GM12878 (cell line): ENCODE data around the gene C10orf90. TPM values are rescaled to one million over a fixed set of nuclear protein-coding genes. Genes with fewer than 3 reads are reported as not detected.

Experiments
- ATAC-seq: fragments of 200-7000 bp; cut with Tn5 transposase; 3 replicates; pipeline ENCODE4 v1.9.1; 2020; ENCODE audit warnings: mild to moderate bottlenecking, moderate library complexity
- BruUV-seq: library from RNA; stranded (reverse); fragments of 400-500 nt; replicated peaks from 2 replicates; lab custom pipeline; 2021; lab: Mats Ljungman, UMichigan
- CTCF ChIA-PET: fragments of 300-600 bp; sonication (Branson Sonifier 250); formaldehyde crosslinking; extraction: SDS; loops from one replicate; lab custom pipeline; 2021; ENCODE audit warnings: inconsistent platforms; lab: Yijun Ruan, JAX
- POLR2A ChIA-PET: fragments of 350-600 bp; formaldehyde crosslinking; extraction: SDS; loops from one replicate; lab custom pipeline; 2021; ENCODE audit warnings: inconsistent platforms; lab: Charles Lee
- RAD21 ChIA-PET: fragments of 300-600 bp; sonication (Branson Sonifier 250); formaldehyde crosslinking; loops from one replicate; lab custom pipeline; 2023; ENCODE audit warnings: antibody characterized with exemption; ENCODE audit not compliant: unreplicated experiment; lab: Charles Lee
- SMC1A ChIA-PET: fragments of 300-600 bp; sonication (Branson Sonifier 250); formaldehyde crosslinking; loops from one replicate; lab custom pipeline; 2023; ENCODE audit not compliant: unreplicated experiment, uncharacterized antibody; lab: Charles Lee
- DNase-seq: peaks from one replicate; pipeline ENCODE4 v3.0.0-alpha.2; 2011; ENCODE audit warnings: low read depth, low spot score
- FAIRE-seq: peaks from 3 replicates; lab custom pipeline; 2011; peaks lifted over from hg19 to GRCh38; lab: Jason Lieb, UNC
- H2AFZ ChIP-seq: 2 replicates; pipeline ENCODE4 v1.6.0; 2011; ENCODE audit warnings: low read depth, low read length, control low read depth; ENCODE audit not compliant: control insufficient read depth
- H3K27ac ChIP-seq: 2 replicates; pipeline ENCODE4 v1.5.1; 2011; ENCODE audit warnings: control low read depth; ENCODE audit not compliant: control insufficient read depth, insufficient read depth
- H3K27me3 ChIP-seq, 2 experiments: replicated peaks in 1 of 2; 2 replicates each; pipeline versions ENCODE4 v1.6.0 to v1.6.1; 2011; ENCODE audit warnings: low read length in 1 of 2; ENCODE audit not compliant: control insufficient read depth in 2 of 2, insufficient read depth in 2 of 2
- H3K36me3 ChIP-seq, 2 experiments: 2 replicates each; pipeline ENCODE4 v1.5.1; 2011; ENCODE audit warnings: low read length in 1 of 2; ENCODE audit not compliant: control insufficient read depth in 2 of 2, insufficient read depth in 2 of 2
- H3K4me1 ChIP-seq: 2 replicates; pipeline ENCODE4 v1.6.1; 2011; ENCODE audit warnings: mild to moderate bottlenecking, low read length, moderate library complexity, mixed read lengths; ENCODE audit not compliant: control insufficient read depth, insufficient read depth
- H3K4me2 ChIP-seq: 2 replicates; pipeline ENCODE4 v1.6.0; 2011; ENCODE audit warnings: control low read depth; ENCODE audit not compliant: control insufficient read depth, insufficient read depth
- H3K4me3 ChIP-seq: fragments of 200-600 bp; sonication (generic); 2 replicates; pipeline ENCODE4 v1.5.1; 2016
- H3K79me2 ChIP-seq: 2 replicates; pipeline ENCODE4 v1.6.0; 2011; ENCODE audit warnings: low read length; ENCODE audit not compliant: control insufficient read depth, insufficient read depth
- H3K9ac ChIP-seq: 2 replicates; pipeline ENCODE4 v1.8.0; 2011; ENCODE audit warnings: low read length, control low read depth, mixed read lengths; ENCODE audit not compliant: control insufficient read depth, insufficient read depth
- H3K9me3 ChIP-seq: replicated peaks from 3 replicates; pipeline ENCODE4 v1.5.1; 2011; ENCODE audit warnings: mild to moderate bottlenecking, low read length; ENCODE audit not compliant: control insufficient read depth, insufficient read depth
- H4K20me1 ChIP-seq: 2 replicates; pipeline ENCODE4 v1.6.0; 2011; ENCODE audit not compliant: control insufficient read depth, insufficient read depth
- JUNB ChIP-seq: IDR thresholded peaks from 2 replicates; pipeline ENCODE4 v1.6.1; 2016; ENCODE audit warnings: antibody characterized with exemption, mild to moderate bottlenecking
- KAT2A ChIP-seq: conservative IDR thresholded peaks from 2 replicates; pipeline ENCODE4 v1.6.1; 2011; ENCODE audit warnings: low read depth, low read length; ENCODE audit not compliant: control insufficient read depth
- KDM1A ChIP-seq: fragments of 200-600 bp; sonication (generic); IDR thresholded peaks from 2 replicates; pipeline ENCODE4 v1.6.1; 2016; ENCODE audit warnings: borderline replicate concordance
- MEF2A ChIP-seq: IDR thresholded peaks from 2 replicates; pipeline ENCODE4 v1.6.1; 2011; ENCODE audit warnings: low read depth, mild to moderate bottlenecking, low read length, moderate library complexity; ENCODE audit not compliant: insufficient read depth
- NKRF ChIP-seq: fragments of 450-650 bp; conservative IDR thresholded peaks from 2 replicates; pipeline ENCODE4 v1.6.1; 2017; ENCODE audit warnings: mild to moderate bottlenecking, moderate library complexity
- NR2C2 ChIP-seq: IDR thresholded peaks from 2 replicates; pipeline ENCODE4 v1.6.1; 2011; ENCODE audit warnings: borderline replicate concordance, low read depth; ENCODE audit not compliant: control insufficient read depth, insufficient read length
- POLR2AphosphoS5 ChIP-seq: IDR thresholded peaks from 2 replicates; pipeline ENCODE4 v1.6.1; 2011; ENCODE audit warnings: mild to moderate bottlenecking, low read length, inconsistent platforms
- POU2F2 ChIP-seq: IDR thresholded peaks from 3 replicates; pipeline ENCODE4 v1.6.1; 2011; ENCODE audit warnings: low read depth, mild to moderate bottlenecking, low read length, borderline replicate concordance
- SPI1 ChIP-seq: IDR thresholded peaks from 2 replicates; pipeline ENCODE4 v1.6.1; 2011; ENCODE audit warnings: low read depth, mild to moderate bottlenecking, low read length, moderate library complexity, borderline replicate concordance; ENCODE audit not compliant: insufficient read depth
- SREBF2 ChIP-seq: IDR thresholded peaks from 2 replicates; pipeline ENCODE4 v1.6.1; 2012; ENCODE audit warnings: mild to moderate bottlenecking, low read length
- SUZ12 ChIP-seq: fragments of 200-600 bp; sonication (generic); IDR thresholded peaks from one replicate; pipeline ENCODE4 v1.6.1; 2018; ENCODE audit warnings: antibody characterized with exemption, mild to moderate bottlenecking; ENCODE audit not compliant: unreplicated experiment
- ZNF274 ChIP-seq: IDR thresholded peaks from one replicate; pipeline ENCODE4 v1.8.0; 2011; ENCODE audit not compliant: insufficient read length, insufficient read depth
- WGBS: methylation state at CpG from one replicate; pipeline ENCODE4 v1.1.6; 2016; ENCODE audit warnings: low lambda C conversion rate; ENCODE audit not compliant: insufficient replicate concordance, insufficient coverage; ENCODE audit errors: missing lambda C conversion rate; 5-methylcytosine and 5-hydroxymethylcytosine counted together
- in situ Hi-C: fragments of 300-500 bp; cut with MboI; formaldehyde crosslinking; loops from 9 replicates; pipeline ENCODE4 v1.14.3; 2018; ENCODE audit warnings: mixed read lengths
- intact Hi-C: fragments of 100-400 bp; cut with micrococcal nuclease; formaldehyde crosslinking; loops from one replicate; pipeline ENCODE4 v1.14.2; 2022; ENCODE audit not compliant: unreplicated experiment
- polyA plus RNA-seq, 11 experiments: library from polyadenylated mRNA; depleted of rRNA in 4 of 11; unstranded in 6 of 11; stranded (reverse) in 5 of 11; fragments of >200 nt; fragmentation: Nextera tagmentation in 4 of 11; fragmentation: Illumina TruSeq in 1 of 11; extraction: Ambion mirVana in 4 of 11; extraction: Trizol in 1 of 11; gene quantifications; 1 replicate in 1 of 11; 2 replicates in 10 of 11; pipeline versions ENCODE4 v1.2.1 to v1.2.3, GENCODE V29; 2011 to 2016; ENCODE audit warnings: inconsistent platforms in 2 of 11, missing spikeins in 2 of 11, low read depth in 1 of 11
- total RNA-seq, 4 experiments: library from RNA; depleted of rRNA in 3 of 4; stranded (reverse); fragments of >200 nt in 3 of 4; fragmentation: Illumina TruSeq in 1 of 4; extraction: Trizol in 1 of 4; gene quantifications; 2 replicates each; pipeline versions ENCODE4 v1.2.1 to v1.2.3, GENCODE V29; 2013 to 2021
- TF ChIP-seq, protein P1 (sequence below), 3 experiments: IDR thresholded peaks in 2 of 3; conservative IDR thresholded peaks in 1 of 3; 2 replicates each; pipeline ENCODE4 v1.5.1; 2011; ENCODE audit warnings: low read depth in 3 of 3, low read length in 3 of 3, mild to moderate bottlenecking in 3 of 3, control low read depth in 2 of 3, moderate library complexity in 2 of 3, inconsistent platforms in 1 of 3, mixed read lengths in 1 of 3; ENCODE audit not compliant: control insufficient read depth in 2 of 3, insufficient read depth in 1 of 3; ENCODE audit errors: extremely low read depth in 1 of 3

The C10orf90 gene
- total and polyA plus RNA-seq, 10 of the 15 experiments (the other 5 are each of a cell fraction or from before 2014, with no cell fraction given): 0.04 TPM; not detected in 9

GRCh38 chr10:126402721-126403695 lies 267.5 kb downstream of the C10orf90 start:
- RAD21 ChIA-PET: no interaction called here
- 70% methylated on average over 7 of the region's 7 CpGs for WGBS
- POLR2A ChIA-PET: no interaction called here

More at GRCh38 chr10:126402721-126403695, 267.5 kb downstream of the C10orf90 start:
- Histone ChIP-seq H3K9ac (no peak overlapping the region), H2AFZ (no peak overlapping the region), H3K4me3 (no peak overlapping the region), H4K20me1 (no peaks in the 10 kb centered on the region), H3K36me3 (no peaks in the 10 kb centered on the region), H3K4me2 (no peak overlapping the region), H3K79me2 (no peaks in the 10 kb centered on the region), H3K27ac (no peak overlapping the region), H3K4me1 (no peaks in the 10 kb centered on the region), H3K9me3 (no peaks in the 10 kb centered on the region), H3K27me3 (no peaks in the 10 kb centered on the region)
- no peak for ATAC-seq
- no TSS peak for BruUV-seq
- TF ChIP-seq, protein P1, sequence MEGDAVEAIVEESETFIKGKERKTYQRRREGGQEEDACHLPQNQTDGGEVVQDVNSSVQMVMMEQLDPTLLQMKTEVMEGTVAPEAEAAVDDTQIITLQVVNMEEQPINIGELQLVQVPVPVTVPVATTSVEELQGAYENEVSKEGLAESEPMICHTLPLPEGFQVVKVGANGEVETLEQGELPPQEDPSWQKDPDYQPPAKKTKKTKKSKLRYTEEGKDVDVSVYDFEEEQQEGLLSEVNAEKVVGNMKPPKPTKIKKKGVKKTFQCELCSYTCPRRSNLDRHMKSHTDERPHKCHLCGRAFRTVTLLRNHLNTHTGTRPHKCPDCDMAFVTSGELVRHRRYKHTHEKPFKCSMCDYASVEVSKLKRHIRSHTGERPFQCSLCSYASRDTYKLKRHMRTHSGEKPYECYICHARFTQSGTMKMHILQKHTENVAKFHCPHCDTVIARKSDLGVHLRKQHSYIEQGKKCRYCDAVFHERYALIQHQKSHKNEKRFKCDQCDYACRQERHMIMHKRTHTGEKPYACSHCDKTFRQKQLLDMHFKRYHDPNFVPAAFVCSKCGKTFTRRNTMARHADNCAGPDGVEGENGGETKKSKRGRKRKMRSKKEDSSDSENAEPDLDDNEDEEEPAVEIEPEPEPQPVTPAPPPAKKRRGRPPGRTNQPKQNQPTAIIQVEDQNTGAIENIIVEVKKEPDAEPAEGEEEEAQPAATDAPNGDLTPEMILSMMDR (IDR thresholded peaks at IDR 0.05 in 2 of 3, conservative IDR thresholded peaks at IDR 0.05 in 1 of 3; ENCODE audit: control insufficient read depth in 2 of 3, extremely low read depth in 1 of 3, insufficient read depth in 1 of 3, low read depth in 3 of 3, low read length in 3 of 3): no peak
- TF ChIP-seq SUZ12 (no peak), JUNB (no peak), SREBF2 (no peak), KAT2A (no peak), NKRF (no peak), ZNF274 (no peak), POLR2AphosphoS5 (no peak), NR2C2 (no peak), POU2F2 (no peak), KDM1A (no peak), SPI1 (no peak), MEF2A (no peak)
- no peak for FAIRE-seq
- intact Hi-C loops (no loop called here), in situ Hi-C loops (no loop called here)
- ChIA-PET CTCF (no interaction called here), SMC1A (no interaction called here)
- no peak for DNase-seq
